Adrenal gland (tissue), 5 donors: ENCODE results near the gene ZNF598.

Source experiments
- CTCF ChIP-seq, 6 experiments: fragments of 450-650 bp in 4 of 6; fragments of 200-600 bp in 2 of 6; sonication (generic) in 1 of 6; IDR thresholded peaks; 1 replicate in 5 of 6; 2 replicates in 1 of 6; pipeline versions ENCODE4 v1.5.1 to v1.8.0; 2016 to 2021; ENCODE audit warnings: antibody characterized with exemption in 6 of 6, mild to moderate bottlenecking in 2 of 6, moderate library complexity in 1 of 6
- POLR2A ChIP-seq, 2 donors: fragments of 450-650 bp; IDR thresholded peaks; one replicate each; pipeline ENCODE4 v1.6.1; 2017; ENCODE audit warnings: antibody characterized with exemption in 2 of 2, mild to moderate bottlenecking in 2 of 2, moderate library complexity in 1 of 2
- donor health status: DM: no; HTN: no; CAD: no.

- peak in 3 of 6 experiments; percentile 6 to 19 (median 17) for TF ChIP-seq CTCF (IDR thresholded peaks at IDR 0.05)
- TF ChIP-seq POLR2A (IDR thresholded peaks at IDR 0.05) = no peak
Measured at GRCh38 chr16:2016407-2016922, 6.8 kb upstream of the ZNF598 start.
